Upper lobe of left lung (tissue), 6 donors: ENCODE measurements around the gene PLD5. TPM values are rescaled to one million over a fixed set of nuclear protein-coding genes. Genes with fewer than 3 reads are reported as not detected.

Experiments used
- ATAC-seq, 2 donors: fragments of 200-7000 bp; cut with Tn5 transposase; one replicate each; pipeline ENCODE4 v1.9.1; 2022; ENCODE audit warnings: mild to moderate bottlenecking in 2 of 2, moderate library complexity in 2 of 2; ENCODE audit not compliant: low FRiP score in 2 of 2
- DNase-seq, 2 donors: peaks; one replicate each; pipeline ENCODE4 v3.0.0-alpha.2; 2019 to 2020
- H3K27ac ChIP-seq, 4 donors: fragments of 200-600 bp; sonication (generic); one replicate each; pipeline ENCODE4 v1.5.1; 2016 to 2019
- H3K27me3 ChIP-seq, 4 donors: fragments of 200-600 bp; sonication (generic); one replicate each; pipeline ENCODE4 v1.5.1; 2017 to 2019
- H3K36me3 ChIP-seq, 4 donors: fragments of 200-600 bp; sonication (generic); one replicate each; pipeline ENCODE4 v1.5.1; 2016 to 2019
- H3K4me1 ChIP-seq, 4 donors: fragments of 200-600 bp; sonication (generic); one replicate each; pipeline ENCODE4 v1.5.1; 2018 to 2019
- H3K4me3 ChIP-seq, 4 donors: fragments of 200-600 bp; sonication (generic); one replicate each; pipeline ENCODE4 v1.5.1; 2017 to 2019; ENCODE audit warnings: mild to moderate bottlenecking in 2 of 4, moderate library complexity in 1 of 4
- H3K9me3 ChIP-seq, 4 donors: fragments of 200-600 bp; sonication (generic); one replicate each; pipeline ENCODE4 v1.5.1; 2018 to 2019
- EP300 ChIP-seq, 4 donors: sonication (generic); formaldehyde crosslinking; IDR thresholded peaks; one replicate each; pipeline ENCODE4 v1.5.1; 2017; ENCODE audit warnings: antibody characterized with exemption in 4 of 4, control low read depth in 2 of 4
- POLR2A ChIP-seq, 4 donors: fragments of 450-650 bp; IDR thresholded peaks; one replicate each; pipeline ENCODE4 v1.5.1; 2016 to 2017; ENCODE audit warnings: antibody characterized with exemption in 4 of 4, mild to moderate bottlenecking in 2 of 4
- POLR2AphosphoS5 ChIP-seq, 2 donors: sonication (generic); formaldehyde crosslinking; IDR thresholded peaks; one replicate each; pipeline ENCODE4 v1.5.1; 2017; ENCODE audit warnings: antibody characterized with exemption in 2 of 2
- WGBS, 2 donors: methylation state at CpG; one replicate each; pipeline ENCODE4 v1.1.5; 2017 to 2018; 5-methylcytosine and 5-hydroxymethylcytosine counted together
- total RNA-seq, 6 donors: library from RNA; depleted of rRNA in 4 of 6; stranded (reverse); fragments of >200 nt in 4 of 6; gene quantifications; one replicate each; pipeline versions ENCODE4 v1.1.0 to v1.2.1, GENCODE V29; 2016 to 2021
- TF ChIP-seq, protein P1 (sequence below), 6 experiments: fragments of 450-650 bp in 4 of 6; fragments of 200-600 bp in 2 of 6; sonication (generic) in 2 of 6; IDR thresholded peaks; one replicate each; pipeline ENCODE4 v1.5.1; 2016 to 2019; ENCODE audit warnings: antibody characterized with exemption in 6 of 6
- donor health status: DM: no; HTN: no; CAD: no; lungs with moderate emphysema.
- donor health status: DM: no; HTN: yes; CAD: no; lungs with severe emphysema.

PLD5 gene
- total RNA-seq, 6 donors from 2014 or later = under 0.01 to 1.9 (median 0.67) TPM

DNA sequence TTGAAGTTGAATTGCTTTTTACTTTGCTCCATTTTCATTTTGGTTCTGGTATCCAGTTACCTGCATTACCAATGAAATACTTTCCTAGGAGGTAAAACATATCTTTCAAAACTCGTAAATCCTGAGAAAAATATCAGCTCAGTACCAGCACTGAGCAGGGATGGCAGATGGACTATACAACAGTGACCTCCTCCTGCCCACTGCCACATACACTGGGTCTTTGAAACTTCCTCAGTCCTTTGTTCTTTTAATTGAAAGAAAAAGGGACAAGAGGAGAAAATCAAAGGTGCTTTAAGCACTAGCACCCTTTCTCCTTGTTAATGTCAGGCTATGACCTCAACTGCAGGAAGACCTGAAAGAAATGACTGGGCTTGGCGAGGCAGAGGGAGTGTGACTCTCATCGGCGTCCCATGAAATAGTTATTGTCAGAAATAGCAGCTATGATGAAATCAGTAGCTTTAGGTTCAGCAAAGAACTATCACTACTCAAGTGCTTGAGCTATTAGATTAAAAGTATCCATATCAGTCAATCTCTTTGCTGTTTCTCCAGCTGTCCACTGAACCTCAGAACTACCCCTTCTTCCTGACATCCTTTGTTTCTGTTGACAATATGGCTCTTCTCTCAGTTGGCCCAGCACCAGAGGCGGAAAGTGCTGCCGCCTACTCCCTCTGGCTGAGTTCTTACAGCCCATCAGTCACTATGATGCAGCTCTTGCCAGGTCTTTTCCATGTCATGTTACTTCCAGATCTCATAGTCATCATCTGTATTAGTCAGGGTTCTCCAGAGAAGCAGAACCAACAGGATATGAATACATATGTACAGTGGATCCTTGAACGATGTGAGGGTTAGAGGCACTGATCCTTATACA, 318.6 kb downstream of the PLD5 start:
- no peaks in the 10 kb centered on the region for H3K27me3 ChIP-seq
- no peaks in the 10 kb centered on the region for H3K9me3 ChIP-seq
- 62% methylated on average over 7 of the region's 7 CpGs for WGBS, 2 donors
- DNase-seq = no peak
- TF ChIP-seq POLR2AphosphoS5 (IDR thresholded peaks at IDR 0.05) (no peak), EP300 (IDR thresholded peaks at IDR 0.05) (no peak), POLR2A (IDR thresholded peaks at IDR 0.05) (no peak)
- TF ChIP-seq, protein P1, sequence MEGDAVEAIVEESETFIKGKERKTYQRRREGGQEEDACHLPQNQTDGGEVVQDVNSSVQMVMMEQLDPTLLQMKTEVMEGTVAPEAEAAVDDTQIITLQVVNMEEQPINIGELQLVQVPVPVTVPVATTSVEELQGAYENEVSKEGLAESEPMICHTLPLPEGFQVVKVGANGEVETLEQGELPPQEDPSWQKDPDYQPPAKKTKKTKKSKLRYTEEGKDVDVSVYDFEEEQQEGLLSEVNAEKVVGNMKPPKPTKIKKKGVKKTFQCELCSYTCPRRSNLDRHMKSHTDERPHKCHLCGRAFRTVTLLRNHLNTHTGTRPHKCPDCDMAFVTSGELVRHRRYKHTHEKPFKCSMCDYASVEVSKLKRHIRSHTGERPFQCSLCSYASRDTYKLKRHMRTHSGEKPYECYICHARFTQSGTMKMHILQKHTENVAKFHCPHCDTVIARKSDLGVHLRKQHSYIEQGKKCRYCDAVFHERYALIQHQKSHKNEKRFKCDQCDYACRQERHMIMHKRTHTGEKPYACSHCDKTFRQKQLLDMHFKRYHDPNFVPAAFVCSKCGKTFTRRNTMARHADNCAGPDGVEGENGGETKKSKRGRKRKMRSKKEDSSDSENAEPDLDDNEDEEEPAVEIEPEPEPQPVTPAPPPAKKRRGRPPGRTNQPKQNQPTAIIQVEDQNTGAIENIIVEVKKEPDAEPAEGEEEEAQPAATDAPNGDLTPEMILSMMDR (IDR thresholded peaks at IDR 0.05) = no peak
- no peaks in the 10 kb centered on the region for H3K36me3 ChIP-seq
- no peaks in the 10 kb centered on the region for H3K4me1 ChIP-seq
- ATAC-seq = peak in 1 of 2 donors; percentile 66
- no peak overlapping the region for H3K4me3 ChIP-seq
- H3K27ac ChIP-seq = no peak overlapping the region

DNA sequence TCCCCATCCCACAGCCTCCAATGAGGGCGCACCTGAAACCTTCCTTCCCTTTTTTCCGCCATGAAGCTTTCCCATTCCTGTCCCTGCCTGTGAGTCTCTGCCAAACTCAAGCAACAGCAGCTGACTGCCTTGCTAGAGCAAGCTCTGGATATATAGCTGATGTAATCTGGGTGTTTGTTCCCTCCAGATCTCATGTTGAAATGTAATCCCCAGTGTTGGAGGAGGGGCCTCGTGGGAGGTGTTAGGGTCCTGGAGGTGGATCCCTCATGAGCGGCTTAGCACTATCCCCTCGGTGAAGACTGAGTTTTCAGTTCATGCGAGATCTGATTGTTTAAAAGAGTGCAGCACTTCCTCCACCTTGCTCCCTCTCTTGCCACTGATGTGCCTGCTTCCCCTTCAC, 321.2 kb downstream of the PLD5 start:
- TF ChIP-seq, protein P1 (IDR thresholded peaks at IDR 0.05) = no peak
- no peak for TF ChIP-seq POLR2A (IDR thresholded peaks at IDR 0.05)
- no peak for TF ChIP-seq EP300 (IDR thresholded peaks at IDR 0.05)
- no peak for TF ChIP-seq POLR2AphosphoS5 (IDR thresholded peaks at IDR 0.05)
- ATAC-seq (no peak), DNase-seq (no peak)
- Histone ChIP-seq H3K4me1 (no peaks in the 10 kb centered on the region), H3K4me3 (no peak overlapping the region), H3K27me3 (no peaks in the 10 kb centered on the region), H3K27ac (no peak overlapping the region), H3K36me3 (no peaks in the 10 kb centered on the region), H3K9me3 (no peaks in the 10 kb centered on the region)
- 80% methylated on average over 6 of the region's 6 CpGs for WGBS, 2 donors

DNA sequence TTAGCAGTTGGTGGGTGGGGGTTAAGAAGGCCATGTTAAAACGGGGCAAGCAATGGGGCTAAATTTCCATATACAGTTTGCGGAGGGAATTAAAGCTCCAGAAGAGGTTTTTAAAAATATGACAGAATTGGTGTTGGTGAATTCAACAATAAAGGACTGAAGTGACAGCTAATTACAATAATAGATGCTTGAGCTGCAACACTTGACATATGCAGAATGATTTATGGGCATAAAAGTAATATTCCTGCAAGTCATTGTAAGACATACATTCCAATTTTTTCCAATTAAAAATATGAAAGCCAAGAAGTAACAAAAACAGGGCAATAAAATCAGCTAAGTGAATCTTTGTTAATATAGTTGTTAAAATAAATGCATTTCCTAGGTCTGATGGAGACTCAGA, 323.4 kb downstream of the PLD5 start:
- 80 to 81% methylated on average over 2 of the region's 2 CpGs for WGBS, 2 donors

DNA sequence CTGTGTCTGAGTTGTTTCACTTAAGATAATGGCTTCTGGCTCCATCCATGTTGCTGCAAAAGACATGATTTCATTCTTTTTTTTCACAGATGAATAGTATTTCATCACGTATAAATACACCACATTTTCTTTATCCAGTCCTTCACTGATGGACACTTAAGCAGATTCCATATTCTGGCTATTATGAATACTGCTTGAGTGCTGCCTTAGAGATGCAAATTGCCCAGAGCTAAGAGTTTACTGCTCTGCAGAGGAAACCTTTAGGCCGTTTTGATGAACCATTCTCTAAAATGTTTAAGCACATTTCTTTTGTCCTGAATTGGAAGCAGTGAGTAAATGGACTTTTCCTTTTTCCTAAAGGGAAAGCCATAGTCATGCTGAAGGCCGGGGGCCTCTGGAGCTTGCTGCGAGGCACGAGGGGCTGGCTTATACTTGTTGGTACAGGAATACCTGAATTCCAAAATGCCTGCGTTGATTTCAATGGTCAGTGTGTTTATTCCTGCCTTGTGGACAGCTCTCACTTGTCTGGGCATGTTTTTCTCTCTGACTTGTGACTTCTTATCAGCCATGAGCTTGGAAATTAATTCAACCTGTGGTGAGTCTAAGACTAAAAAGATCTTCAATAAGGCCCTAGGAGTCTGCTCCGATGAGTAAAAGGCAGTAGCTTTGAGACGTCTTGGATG, 324.6 kb downstream of the PLD5 start:
- no peaks in the 10 kb centered on the region for H3K27me3 ChIP-seq
- no peaks in the 10 kb centered on the region for H3K4me1 ChIP-seq
- H3K9me3 ChIP-seq = no peaks in the 10 kb centered on the region
- H3K36me3 ChIP-seq = no peaks in the 10 kb centered on the region
- H3K4me3 ChIP-seq = no peak overlapping the region
- no peak overlapping the region for H3K27ac ChIP-seq
- ATAC-seq (no peak), DNase-seq (no peak)
- WGBS, 2 donors = 81 to 86% methylated on average over 8 of the region's 8 CpGs
- TF ChIP-seq POLR2AphosphoS5 (IDR thresholded peaks at IDR 0.05) = no peak
- TF ChIP-seq, protein P1 (IDR thresholded peaks at IDR 0.05) = no peak
- TF ChIP-seq POLR2A (IDR thresholded peaks at IDR 0.05) = no peak
- no peak for TF ChIP-seq EP300 (IDR thresholded peaks at IDR 0.05)

More for the DNA sequence above, 323.4 kb downstream of the PLD5 start:
- no peak overlapping the region for H3K4me3 ChIP-seq
- DNase-seq (no peak), ATAC-seq (no peak)
- no peaks in the 10 kb centered on the region for H3K4me1 ChIP-seq
- H3K27me3 ChIP-seq = no peaks in the 10 kb centered on the region
- no peaks in the 10 kb centered on the region for H3K36me3 ChIP-seq
- no peak overlapping the region for H3K27ac ChIP-seq
- H3K9me3 ChIP-seq = no peaks in the 10 kb centered on the region
- no peak for TF ChIP-seq EP300 (IDR thresholded peaks at IDR 0.05)
- TF ChIP-seq, protein P1 (IDR thresholded peaks at IDR 0.05) = no peak
- TF ChIP-seq POLR2A (IDR thresholded peaks at IDR 0.05) = no peak
- no peak for TF ChIP-seq POLR2AphosphoS5 (IDR thresholded peaks at IDR 0.05)
